Parathyroid adenoma (tissue), 2 donors: ENCODE results near the gene WDR76.
"Not testable (repeated sequence)": the region's sequence is repeated elsewhere in the genome, so short reads cannot be mapped to it uniquely, and the experiment has no call there.

Source experiments
- H2AFZ ChIP-seq: fragments of 300-600 bp; sonication (generic); one replicate; pipeline ENCODE4 v1.7.0; 2017; ENCODE audit warnings: antibody characterized with exemption, mild to moderate bottlenecking
- H3K27ac ChIP-seq: fragments of 300-600 bp; sonication (generic); one replicate; pipeline ENCODE4 v1.7.0; 2017
- H3K27me3 ChIP-seq: fragments of 300-600 bp; sonication (generic); one replicate; pipeline ENCODE4 v1.7.0; 2017; ENCODE audit warnings: low read length; ENCODE audit not compliant: control insufficient read depth, insufficient read depth
- H3K36me3 ChIP-seq: fragments of 300-600 bp; sonication (generic); one replicate; pipeline ENCODE4 v1.7.0; 2017; ENCODE audit warnings: low read length; ENCODE audit not compliant: control insufficient read depth, insufficient read depth
- H3K4me1 ChIP-seq: fragments of 300-600 bp; sonication (generic); one replicate; pipeline ENCODE4 v1.7.0; 2017; ENCODE audit warnings: control low read depth
- H3K4me2 ChIP-seq: fragments of 300-600 bp; sonication (generic); one replicate; pipeline ENCODE4 v1.7.0; 2017; ENCODE audit warnings: low read length
- H3K4me3 ChIP-seq: fragments of 300-600 bp; sonication (generic); one replicate; pipeline ENCODE4 v1.7.0; 2017; ENCODE audit warnings: low read depth, low read length
- H3K79me2 ChIP-seq: fragments of 300-600 bp; sonication (generic); one replicate; pipeline ENCODE4 v1.7.0; 2017; ENCODE audit warnings: control low read depth
- H3K9ac ChIP-seq: fragments of 300-600 bp; sonication (generic); one replicate; pipeline ENCODE4 v1.7.0; 2017; ENCODE audit warnings: mild to moderate bottlenecking
- H3K9me3 ChIP-seq: fragments of 300-600 bp; sonication (generic); one replicate; pipeline ENCODE4 v1.7.0; 2017; ENCODE audit warnings: low read length; ENCODE audit not compliant: control insufficient read depth
- CTCF ChIP-seq: fragments of 300-600 bp; sonication (generic); IDR thresholded peaks from one replicate; pipeline ENCODE4 v1.7.0; 2017; ENCODE audit warnings: antibody characterized with exemption, mild to moderate bottlenecking
- donor health status: primary hyperparathyroidism.

The WDR76 gene

GRCh38 chr15:43859546-43859945 is 32.7 kb downstream of the WDR76 start:
- no peak overlapping the region for H2AFZ ChIP-seq
- H3K4me2 ChIP-seq: no peak overlapping the region
- H3K36me3 ChIP-seq: no peaks in the 10 kb centered on the region
- H3K9ac ChIP-seq: no peak overlapping the region
- H3K27ac ChIP-seq: no peak overlapping the region
- no peak for TF ChIP-seq CTCF
- no peaks in the 10 kb centered on the region for H3K79me2 ChIP-seq
- H3K4me3 ChIP-seq: no peak overlapping the region
- H3K27me3 ChIP-seq: no peaks in the 10 kb centered on the region
- H3K9me3 ChIP-seq: no peaks in the 10 kb centered on the region
- no peaks in the 10 kb centered on the region for H3K4me1 ChIP-seq

GRCh38 chr15:43866636-43867035 is 39.8 kb downstream of the WDR76 start:
- H2AFZ ChIP-seq, H3K4me2 ChIP-seq, H3K27me3 ChIP-seq, H3K36me3 ChIP-seq, H3K4me1 ChIP-seq, H3K79me2 ChIP-seq, H3K9me3 ChIP-seq, H3K27ac ChIP-seq, H3K9ac ChIP-seq, H3K4me3 ChIP-seq: not testable (repeated sequence)

GRCh38 chr15:43867096-43867495 is 40.3 kb downstream of the WDR76 start:
- no peaks in the 10 kb centered on the region for H3K27me3 ChIP-seq
- no peaks in the 10 kb centered on the region for H3K79me2 ChIP-seq
- no peaks in the 10 kb centered on the region for H3K36me3 ChIP-seq
- H3K9ac ChIP-seq: no peak overlapping the region
- H2AFZ ChIP-seq: no peak overlapping the region
- H3K9me3 ChIP-seq: no peaks in the 10 kb centered on the region
- no peak overlapping the region for H3K27ac ChIP-seq
- no peak overlapping the region for H3K4me2 ChIP-seq
- no peak overlapping the region for H3K4me3 ChIP-seq
- TF ChIP-seq CTCF: no peak
- no peaks in the 10 kb centered on the region for H3K4me1 ChIP-seq

- Histone ChIP-seq H3K79me2 (no peaks in the 10 kb centered on the region), H3K4me1 (no peaks in the 10 kb centered on the region), H3K27ac (no peak overlapping the region), H3K9me3 (no peaks in the 10 kb centered on the region), H3K9ac (no peak overlapping the region), H3K36me3 (no peaks in the 10 kb centered on the region), H3K4me3 (no peak overlapping the region), H3K27me3 (no peaks in the 10 kb centered on the region), H2AFZ (no peak overlapping the region), H3K4me2 (no peak overlapping the region)
- no peak for TF ChIP-seq CTCF
Observed at GRCh38 chr15:43868406-43868805, 41.6 kb downstream of the WDR76 start.

GRCh38 chr15:43871835-43872234 is 45.0 kb downstream of the WDR76 start:
- Histone ChIP-seq H3K4me1 (no peaks in the 10 kb centered on the region), H3K9me3 (no peaks in the 10 kb centered on the region), H3K4me3 (no peak overlapping the region), H3K27me3 (no peaks in the 10 kb centered on the region), H3K36me3 (no peaks in the 10 kb centered on the region), H3K4me2 (no peak overlapping the region), H3K79me2 (no peaks in the 10 kb centered on the region), H3K27ac (no peak overlapping the region), H2AFZ (no peak overlapping the region), H3K9ac (no peak overlapping the region)
- TF ChIP-seq CTCF: no peak
